HEK293 (cell line): ENCODE data around the gene AIFM1.

Source experiments
- CTCF ChIP-seq: fragments of 450-650 bp; formaldehyde crosslinking; IDR thresholded peaks from 2 replicates; pipeline ENCODE4 v1.5.1; 2016; ENCODE audit warnings: missing biosample characterization, missing genetic modification characterization
- HOXA7 ChIP-seq: sonication (generic); formaldehyde crosslinking; IDR thresholded peaks from 2 replicates; pipeline ENCODE4 v1.8.1; 2022; ENCODE audit warnings: missing genetic modification reagents, borderline replicate concordance
- PRDM6 ChIP-seq: fragments of 450-650 bp; formaldehyde crosslinking; IDR thresholded peaks from 2 replicates; pipeline ENCODE4 v1.5.1; 2017; ENCODE audit warnings: missing biosample characterization, missing genetic modification characterization
- RBAK ChIP-seq: fragments of 450-650 bp; formaldehyde crosslinking; IDR thresholded peaks from 2 replicates; pipeline ENCODE4 v1.5.1; 2016; ENCODE audit warnings: missing biosample characterization, missing genetic modification characterization
- SP2 ChIP-seq: fragments of 450-650 bp; formaldehyde crosslinking; IDR thresholded peaks from 2 replicates; pipeline ENCODE4 v1.5.1; 2016; ENCODE audit warnings: missing biosample characterization, missing genetic modification characterization
- ZBTB17 ChIP-seq: fragments of 450-650 bp; formaldehyde crosslinking; IDR thresholded peaks from 2 replicates; pipeline ENCODE4 v1.5.1; 2016; ENCODE audit warnings: missing biosample characterization, missing genetic modification characterization
- ZBTB20 ChIP-seq: fragments of 450-650 bp; formaldehyde crosslinking; IDR thresholded peaks from 2 replicates; pipeline ENCODE4 v1.5.1; 2016; ENCODE audit warnings: missing biosample characterization, missing genetic modification characterization
- ZNF248 ChIP-seq: fragments of 450-650 bp; formaldehyde crosslinking; IDR thresholded peaks from 2 replicates; pipeline ENCODE4 v1.5.1; 2017; ENCODE audit warnings: missing biosample characterization, missing genetic modification characterization
- ZNF274 ChIP-seq, 2 experiments: fragments of 200-500 bp in 1 of 2; fragments of 450-650 bp in 1 of 2; sonication (Bioruptor generic) in 1 of 2; formaldehyde crosslinking in 1 of 2; IDR thresholded peaks; 2 replicates each; pipeline versions ENCODE4 v1.5.1 to v1.6.1; 2014 to 2016; ENCODE audit warnings: borderline replicate concordance in 1 of 2, inconsistent platforms in 1 of 2, low read length in 1 of 2, missing biosample characterization in 1 of 2, missing genetic modification characterization in 1 of 2
- ZNF292 ChIP-seq: fragments of 450-650 bp; formaldehyde crosslinking; IDR thresholded peaks from 2 replicates; pipeline ENCODE4 v1.5.1; 2016; ENCODE audit warnings: low read depth, missing biosample characterization, missing genetic modification characterization, borderline replicate concordance
- ZNF354C ChIP-seq: fragments of 450-650 bp; formaldehyde crosslinking; IDR thresholded peaks from 2 replicates; pipeline ENCODE4 v1.5.1; 2016; ENCODE audit warnings: missing biosample characterization, missing genetic modification characterization, low read depth, borderline replicate concordance
- ZNF416 ChIP-seq: fragments of 450-650 bp; formaldehyde crosslinking; IDR thresholded peaks from 2 replicates; pipeline ENCODE4 v1.5.1; 2016; ENCODE audit warnings: missing biosample characterization, missing genetic modification characterization
- ZNF670 ChIP-seq: fragments of 450-650 bp; formaldehyde crosslinking; IDR thresholded peaks from 2 replicates; pipeline ENCODE4 v1.5.1; 2016; ENCODE audit warnings: missing biosample characterization, missing genetic modification characterization, low read depth

GRCh38 chrX:130139474-130140201 is 26.0 kb downstream of the AIFM1 start:
- no peak for TF ChIP-seq CTCF
- no peak for TF ChIP-seq SP2
- TF ChIP-seq ZBTB17 (tag by site-specific recombination): no peak
- no peak for TF ChIP-seq ZBTB20 (tag by site-specific recombination)
- TF ChIP-seq PRDM6 (tag by site-specific recombination): no peak
- TF ChIP-seq ZNF416 (tag by site-specific recombination): no peak
- no peak for TF ChIP-seq ZNF248
- TF ChIP-seq ZNF354C (tag by site-specific recombination): no peak
- TF ChIP-seq ZNF670 (tag by site-specific recombination): no peak
- no peak for TF ChIP-seq HOXA7 (CRISPR knock-in tag)
- no peak for TF ChIP-seq RBAK (tag by site-specific recombination)
- no peak for TF ChIP-seq ZNF274 (IDR thresholded peaks at IDR 0.05; ENCODE audit: low read length)
- TF ChIP-seq ZNF274 (tag by site-specific recombination; IDR thresholded peaks at IDR 0.05; ENCODE audit: borderline replicate concordance): no peak
- TF ChIP-seq ZNF292 (tag by site-specific recombination): no peak
